H1 (cell line): ENCODE results near the gene CTH. TPM values are rescaled to one million over a fixed set of nuclear protein-coding genes. Genes with fewer than 3 reads are reported as not detected.

Source experiments
- CTCF ChIA-PET: fragments of 300-600 bp; sonication (Branson Sonifier 250); formaldehyde crosslinking; loops from one replicate; lab custom pipeline; 2021; ENCODE audit not compliant: partially characterized antibody; lab: Charles Lee
- POLR2A ChIA-PET: fragments of 300-600 bp; sonication (Branson Sonifier 250); formaldehyde crosslinking; loops from one replicate; lab custom pipeline; 2021; ENCODE audit warnings: inconsistent platforms; ENCODE audit not compliant: partially characterized antibody; lab: Charles Lee
- DNase-seq, 2 experiments: peaks; one replicate each; pipeline versions ENCODE4 v3.0.0 to v3.0.0-alpha.2; 2010 to 2022; ENCODE audit warnings: low spot score in 2 of 2, low read depth in 1 of 2, mixed read lengths in 1 of 2
- FAIRE-seq: peaks from 2 replicates; lab custom pipeline; 2011; peaks lifted over from hg19 to GRCh38; lab: Jason Lieb, UNC
- H2AFZ ChIP-seq: 2 replicates; pipeline ENCODE4 v1.8.1; 2012; ENCODE audit warnings: low read length, inconsistent platforms
- H2AK5ac ChIP-seq: 2 replicates; pipeline ENCODE4 v1.6.1; 2013; ENCODE audit warnings: low read depth, low read length
- H2BK120ac ChIP-seq: replicated peaks from 2 replicates; pipeline ENCODE3; 2013; ENCODE audit warnings: low read depth, low read length, inconsistent platforms
- H2BK12ac ChIP-seq: 2 replicates; pipeline ENCODE4 v1.6.1; 2013; ENCODE audit warnings: low read depth, low read length
- H2BK15ac ChIP-seq: 2 replicates; pipeline ENCODE4 v1.6.1; 2013; ENCODE audit warnings: low read length
- H2BK20ac ChIP-seq: 2 replicates; pipeline ENCODE4 v1.6.1; 2013; ENCODE audit warnings: low read length
- H2BK5ac ChIP-seq: 2 replicates; pipeline ENCODE4 v1.6.1; 2013; ENCODE audit warnings: low read depth, low read length
- H3K14ac ChIP-seq: 2 replicates; pipeline ENCODE4 v1.6.1; 2013; ENCODE audit warnings: inconsistent platforms; ENCODE audit not compliant: insufficient read length
- H3K18ac ChIP-seq: 2 replicates; pipeline ENCODE4 v1.6.1; 2013; ENCODE audit warnings: low read length; ENCODE audit errors: extremely low read depth
- H3K23ac ChIP-seq: 2 replicates; pipeline ENCODE4 v1.6.1; 2013; ENCODE audit warnings: inconsistent platforms; ENCODE audit not compliant: insufficient read length
- H3K23me2 ChIP-seq: 2 replicates; pipeline ENCODE4 v1.6.1; 2013; ENCODE audit warnings: low read depth, low read length
- H3K27ac ChIP-seq: 2 replicates; pipeline ENCODE4 v1.6.1; 2011; ENCODE audit warnings: low read depth, low read length, inconsistent platforms
- H3K27me3 ChIP-seq, 4 experiments: replicated peaks in 1 of 4; 1 replicate in 1 of 4; 2 replicates in 3 of 4; pipeline versions ENCODE4 v1.6.1 to v1.8.1; 2011 to 2013; ENCODE audit warnings: low read length in 3 of 4, mild to moderate bottlenecking in 3 of 4, inconsistent platforms in 2 of 4, mixed read lengths in 2 of 4, moderate library complexity in 1 of 4; ENCODE audit not compliant: control insufficient read depth in 3 of 4, insufficient read depth in 3 of 4; ENCODE audit errors: extremely low read depth in 1 of 4
- H3K36me3 ChIP-seq, 4 experiments: 2 replicates each; pipeline versions ENCODE4 v1.6.1 to v1.8.1; 2011 to 2013; ENCODE audit warnings: mild to moderate bottlenecking in 4 of 4, low read length in 3 of 4, moderate library complexity in 2 of 4, control low read depth in 1 of 4, inconsistent platforms in 1 of 4; ENCODE audit not compliant: insufficient read depth in 4 of 4, control insufficient read depth in 2 of 4
- H3K4ac ChIP-seq: replicated peaks from 2 replicates; pipeline ENCODE3; 2013; ENCODE audit warnings: low read length, low read depth, mixed read lengths, inconsistent platforms; ENCODE audit not compliant: insufficient read length
- H3K4me1 ChIP-seq, 4 experiments: replicated peaks in 1 of 4; 1 replicate in 1 of 4; 2 replicates in 3 of 4; pipeline versions ENCODE4 v1.6.1 to v1.8.1; 2011 to 2013; ENCODE audit warnings: low read length in 3 of 4, inconsistent platforms in 2 of 4, mixed read lengths in 1 of 4; ENCODE audit not compliant: insufficient read depth in 4 of 4, control insufficient read depth in 3 of 4
- H3K4me2 ChIP-seq, 2 experiments: 2 replicates each; pipeline versions ENCODE4 v1.6.1 to v1.8.1; 2011 to 2013; ENCODE audit warnings: low read depth in 2 of 2, low read length in 2 of 2, control low read depth in 1 of 2, inconsistent platforms in 1 of 2, mild to moderate bottlenecking in 1 of 2; ENCODE audit not compliant: insufficient read depth in 1 of 2
- H3K4me3 ChIP-seq, 4 experiments: fragments of 200-600, 300-600 bp in 1 of 4; sonication (generic), shearing (Covaris generic), sonication (Bioruptor Twin) in 1 of 4; 2 replicates each; pipeline versions ENCODE4 v1.5.1 to v1.8.1; 2011 to 2016; ENCODE audit warnings: low read length in 4 of 4, low read depth in 3 of 4, control low read depth in 2 of 4, inconsistent platforms in 2 of 4, mild to moderate bottlenecking in 2 of 4, mixed read lengths in 1 of 4, moderate library complexity in 1 of 4; ENCODE audit not compliant: insufficient read depth in 2 of 4; ENCODE audit errors: extremely low read depth in 1 of 4
- H3K56ac ChIP-seq: replicated peaks from 2 replicates; pipeline ENCODE3; 2013; ENCODE audit warnings: low read depth, mild to moderate bottlenecking, mixed read lengths, low read length, inconsistent platforms; ENCODE audit not compliant: insufficient read length
- H3K79me1 ChIP-seq: 2 replicates; pipeline ENCODE4 v1.6.1; 2013; ENCODE audit warnings: low read depth, low read length, control low read depth
- H3K79me2 ChIP-seq, 2 experiments: 2 replicates each; pipeline versions ENCODE4 v1.6.1 to v1.8.1; 2012 to 2013; ENCODE audit warnings: low read length in 2 of 2, mild to moderate bottlenecking in 2 of 2, inconsistent platforms in 1 of 2; ENCODE audit not compliant: insufficient read depth in 2 of 2, control insufficient read depth in 1 of 2
- H3K9ac ChIP-seq, 4 experiments: replicated peaks in 1 of 4; 1 replicate in 1 of 4; 2 replicates in 3 of 4; pipeline versions ENCODE4 v1.6.1 to v1.8.1; 2011 to 2013; ENCODE audit warnings: low read depth in 3 of 4, low read length in 3 of 4, control low read depth in 2 of 4, mild to moderate bottlenecking in 2 of 4, moderate library complexity in 2 of 4, inconsistent platforms in 1 of 4; ENCODE audit errors: extremely low read depth in 1 of 4
- H3K9me3 ChIP-seq, 2 experiments: 2 replicates each; pipeline versions ENCODE4 v1.6.1 to v1.8.1; 2012 to 2013; ENCODE audit warnings: mild to moderate bottlenecking in 2 of 2, moderate library complexity in 2 of 2, control low read depth in 1 of 2, inconsistent platforms in 1 of 2, low read depth in 1 of 2, low read length in 1 of 2, mixed read lengths in 1 of 2; ENCODE audit not compliant: insufficient read depth in 2 of 2
- H4K20me1 ChIP-seq, 2 experiments: replicated peaks in 1 of 2; 2 replicates each; pipeline versions ENCODE3 to v1.8.1; 2011 to 2013; ENCODE audit warnings: inconsistent platforms in 2 of 2, low read length in 2 of 2, mild to moderate bottlenecking in 1 of 2; ENCODE audit not compliant: insufficient read depth in 2 of 2, control insufficient read depth in 1 of 2
- H4K5ac ChIP-seq: 2 replicates; pipeline ENCODE4 v1.6.1; 2013; ENCODE audit warnings: low read length, low read depth, mixed read lengths, inconsistent platforms; ENCODE audit not compliant: insufficient read length
- H4K8ac ChIP-seq: 2 replicates; pipeline ENCODE4 v1.8.0; 2013; ENCODE audit warnings: mild to moderate bottlenecking, moderate library complexity, low read length, inconsistent platforms; ENCODE audit not compliant: insufficient read depth; ENCODE audit errors: extremely low read depth
- H4K91ac ChIP-seq: replicated peaks from 2 replicates; pipeline ENCODE3; 2013; ENCODE audit warnings: low read length, mixed read lengths, inconsistent platforms; ENCODE audit not compliant: insufficient read length
- ATF2 ChIP-seq: IDR thresholded peaks from 2 replicates; pipeline ENCODE4 v1.6.1; 2012; ENCODE audit warnings: low read length, inconsistent platforms
- BRCA1 ChIP-seq: IDR thresholded peaks from 2 replicates; pipeline ENCODE4 v1.6.1; 2012; ENCODE audit warnings: low read depth, low read length, improper control_type of control experiment
- WGBS, 2 experiments: shearing (Covaris generic) in 1 of 2; methylation state at CpG; one replicate each; pipeline versions ENCODE4 v1.1.6 to v1.1.7; 2013 to 2015; ENCODE audit warnings: low lambda C conversion rate in 2 of 2, mixed read lengths in 2 of 2, inconsistent platforms in 1 of 2, low coverage in 1 of 2, missing lambda C conversion rate in 1 of 2; ENCODE audit not compliant: insufficient replicate concordance in 2 of 2, insufficient coverage in 1 of 2, insufficient read length in 1 of 2; ENCODE audit errors: extremely low coverage in 1 of 2, missing lambda C conversion rate in 1 of 2; 5-methylcytosine and 5-hydroxymethylcytosine counted together
- polyA plus RNA-seq, 7 experiments: library from polyadenylated mRNA; depleted of rRNA in 3 of 7; stranded (reverse) in 5 of 7; unstranded in 2 of 7; fragments of >200 nt in 5 of 7; fragments of 200-250 nt in 2 of 7; gene quantifications; 1 replicate in 5 of 7; 2 replicates in 1 of 7; 4 replicates in 1 of 7; pipeline versions ENCODE4 v1.2.1 to v1.2.3, GENCODE V29; 2011 to 2013; ENCODE audit warnings: missing spikeins in 2 of 7, mixed read lengths in 2 of 7
- total RNA-seq: library from RNA; stranded (reverse); fragmentation: NEBNext Ultra II Directional; extraction: Animal tissue kit (Norgen Biotek cat#: 25700); gene quantifications from 2 replicates; pipeline ENCODE4 v1.2.1, GENCODE V29; 2021

CTH gene
- total and polyA plus RNA-seq, 2 of the 8 experiments (the other 6 are each of a cell fraction or from before 2014, with no cell fraction given), result 31.7 to 33.2 TPM

GRCh38 chr1:70387507-70387906, 23.6 kb upstream of the CTH start:
- Histone ChIP-seq H3K4me3 (no peak overlapping the region), H3K4me2 (no peak overlapping the region), H2BK15ac (no peak overlapping the region; the same call in 1 of the 2 replicates), H4K8ac (no peak overlapping the region), H3K23me2 (no peaks in the 10 kb centered on the region), H3K14ac (no peak overlapping the region), H3K79me2 (no peaks in the 10 kb centered on the region), H3K23ac (no peak overlapping the region), H3K79me1 (no peaks in the 10 kb centered on the region), H2AFZ (no peak overlapping the region; the same call in 1 of the 2 replicates), H3K4me1 (no peaks in the 10 kb centered on the region), H4K5ac (no peak overlapping the region), H2BK20ac (no peak overlapping the region), H3K9me3 (no peaks in the 10 kb centered on the region), H2BK12ac (no peak overlapping the region), H2BK5ac (no peak overlapping the region), H3K9ac (no peak overlapping the region), H3K56ac (no peak overlapping the region), H3K27ac (no peak overlapping the region), H2BK120ac (no peak overlapping the region), H4K91ac (no peak overlapping the region), H2AK5ac (no peak overlapping the region), H3K27me3 (no peaks in the 10 kb centered on the region), H3K18ac (no peak overlapping the region), H3K4ac (no peak overlapping the region), H3K36me3 (no peaks in the 10 kb centered on the region), H4K20me1 (no peaks in the 10 kb centered on the region)
- no peak for DNase-seq
- TF ChIP-seq ATF2 (no peak), BRCA1 (no peak)
- ChIA-PET CTCF (interaction anchor here (0.8 to 1.4 kb wide), 3 partner anchors 9 to 142 kb away, joined by 3 to 5 read pairs (median 4); no protein-coding TSS in a partner anchor), POLR2A (interaction anchor here (1.0 to 6.9 kb wide), 5 partner anchors 24 to 35 kb away, joined by 3 to 50 read pairs (median 3); partner anchors contain the start of genes ANKRD13C and CTH)
- FAIRE-seq, result no peak
- 91% methylated on average over 5 of the region's 5 CpGs; no CpG with 5 or more reads in 1 of the 2 experiments for WGBS, 2 experiments
